Gastrocnemius medialis (tissue), 4 donors: ENCODE results near the gene PAX2. TPM values are rescaled to one million over a fixed set of nuclear protein-coding genes. Genes with fewer than 3 reads are reported as not detected.

ENCODE experiments used
- ATAC-seq, 2 donors: fragments of 150-250 bp; one replicate each; pipeline ENCODE4 v1.9.1; 2016
- DNase-seq, 2 donors: peaks; one replicate each; pipeline ENCODE4 v3.0.0-alpha.2; 2019
- H3K27ac ChIP-seq, 4 donors: fragments of 200-600 bp; sonication (generic); 1 replicate in 1 of 4; 2 replicates in 3 of 4; pipeline ENCODE4 v1.5.1; 2016 to 2018; ENCODE audit warnings: mild to moderate bottlenecking in 2 of 4, moderate library complexity in 1 of 4
- H3K27me3 ChIP-seq, 3 donors: fragments of 200-600 bp; sonication (generic) in 2 of 3; 1 replicate in 1 of 3; 2 replicates in 2 of 3; pipeline versions ENCODE4 v1.5.1 to v1.6.0; 2016 to 2019; ENCODE audit warnings: mild to moderate bottlenecking in 1 of 3, moderate library complexity in 1 of 3
- H3K36me3 ChIP-seq, 2 donors: fragments of 200-600 bp; sonication (generic) in 1 of 2; one replicate each; pipeline ENCODE4 v1.5.1; 2017 to 2018
- H3K4me1 ChIP-seq, 2 donors: fragments of 200-600 bp; sonication (generic) in 1 of 2; one replicate each; pipeline ENCODE4 v1.5.1; 2016 to 2017; ENCODE audit warnings: mild to moderate bottlenecking in 2 of 2
- H3K4me3 ChIP-seq, 4 donors: fragments of 200-600 bp; sonication (generic) in 3 of 4; 1 replicate in 1 of 4; 2 replicates in 3 of 4; pipeline ENCODE4 v1.5.1; 2016 to 2019; ENCODE audit warnings: mild to moderate bottlenecking in 2 of 4
- H3K9me3 ChIP-seq, 3 donors: fragments of 200-600 bp; sonication (generic) in 2 of 3; 1 replicate in 1 of 3; 2 replicates in 2 of 3; pipeline ENCODE4 v1.5.1; 2016 to 2019
- CTCF ChIP-seq, 5 experiments: fragments of 450-650 bp in 3 of 5; fragments of 200-600 bp in 2 of 5; sonication (generic) in 2 of 5; IDR thresholded peaks in 4 of 5; conservative IDR thresholded peaks in 1 of 5; 1 replicate in 4 of 5; 2 replicates in 1 of 5; pipeline ENCODE4 v1.5.1; 2016 to 2019; ENCODE audit warnings: antibody characterized with exemption in 5 of 5, mild to moderate bottlenecking in 3 of 5, moderate library complexity in 3 of 5
- POLR2A ChIP-seq, 2 donors: fragments of 450-650 bp; IDR thresholded peaks; one replicate each; pipeline ENCODE4 v1.6.1; 2017; ENCODE audit warnings: antibody characterized with exemption in 2 of 2, mild to moderate bottlenecking in 2 of 2, moderate library complexity in 2 of 2
- in situ Hi-C, 4 donors: fragments of 200-750 bp; cut with MboI; loops; one replicate each; pipeline versions ENCODE4 v1.15.0 to v1.8.0; 2017; ENCODE audit warnings: low sequenced_read_pairs in 4 of 4
- intact Hi-C: fragments of 100-400 bp; cut with DNase I; formaldehyde crosslinking; loops from one replicate; pipeline ENCODE4 v1.15.1; 2023; ENCODE audit warnings: low total_unique reads
- total RNA-seq, 4 donors: library from RNA; depleted of rRNA; stranded (reverse); fragments of >200 nt; gene quantifications; one replicate each; pipeline versions ENCODE4 v1.1.0 to v1.2.3, GENCODE V29; 2016

The PAX2 gene
- total RNA-seq, 4 donors from 2014 or later, result not detected

- Histone ChIP-seq H3K36me3 (no peaks in the 10 kb centered on the region), H3K27me3 (peaks cover 62 to 90% (median 88%) of the 10 kb centered on the region in 3 donors), H3K4me1 (peaks cover 3 to 22% of the 10 kb centered on the region in 2 donors), H3K4me3 (no peak overlapping the region), H3K9me3 (no peaks in the 10 kb centered on the region), H3K27ac (no peak overlapping the region)
- DNase-seq (no peak), ATAC-seq (no peak)
- TF ChIP-seq CTCF (IDR thresholded peaks at IDR 0.05 in 4 of 5, conservative IDR thresholded peaks at IDR 0.05 in 1 of 5), result no peak
- no peak for TF ChIP-seq POLR2A (IDR thresholded peaks at IDR 0.05)
- in situ Hi-C loops, result no loop called here
- intact Hi-C loops, result no loop called here
Measured at GRCh38 chr10:100825325-100825875, 80.0 kb downstream of the PAX2 start.

GRCh38 chr10:100826031-100826651 lies 80.8 kb downstream of the PAX2 start:
- Histone ChIP-seq H3K4me1 (peaks cover 3 to 22% of the 10 kb centered on the region in 2 donors), H3K27ac (no peak overlapping the region), H3K27me3 (peaks cover 69 to 95% (median 93%) of the 10 kb centered on the region in 3 donors), H3K4me3 (peak overlapping the region in 1 of 4 donors; percentile 57), H3K36me3 (no peaks in the 10 kb centered on the region), H3K9me3 (no peaks in the 10 kb centered on the region)
- TF ChIP-seq POLR2A (IDR thresholded peaks at IDR 0.05) (no peak), CTCF (IDR thresholded peaks at IDR 0.05 in 4 of 5, conservative IDR thresholded peaks at IDR 0.05 in 1 of 5) (no peak)
- in situ Hi-C loops (no loop called here), intact Hi-C loops (no loop called here)
- DNase-seq, result no peak
- ATAC-seq, result no peak

- Histone ChIP-seq H3K4me1 (peaks cover 3 to 22% of the 10 kb centered on the region in 2 donors), H3K9me3 (no peaks in the 10 kb centered on the region), H3K27ac (no peak overlapping the region), H3K36me3 (no peaks in the 10 kb centered on the region), H3K27me3 (peaks cover 74 to 94% (median 94%) of the 10 kb centered on the region in 3 donors), H3K4me3 (peak overlapping the region; percentile 37 to 57 (median 46))
- ATAC-seq (no peak), DNase-seq (no peak)
- intact Hi-C loops, result no loop called here
- TF ChIP-seq POLR2A (IDR thresholded peaks at IDR 0.05) (no peak), CTCF (IDR thresholded peaks at IDR 0.05 in 4 of 5, conservative IDR thresholded peaks at IDR 0.05 in 1 of 5) (no peak)
- in situ Hi-C loops, result no loop called here
Measured at GRCh38 chr10:100826661-100826982, 81.2 kb downstream of the PAX2 start.

- Histone ChIP-seq H3K4me1 (peaks cover 3 to 22% of the 10 kb centered on the region in 2 donors), H3K27ac (no peak overlapping the region), H3K36me3 (no peaks in the 10 kb centered on the region), H3K4me3 (peak overlapping the region; percentile 37 to 57 (median 46)), H3K27me3 (peaks cover 78 to 92% (median 91%) of the 10 kb centered on the region in 3 donors), H3K9me3 (no peaks in the 10 kb centered on the region)
- intact Hi-C loops, result no loop called here
- ATAC-seq, result peak; percentile 13 to 41
- TF ChIP-seq POLR2A (IDR thresholded peaks at IDR 0.05) (no peak), CTCF (IDR thresholded peaks at IDR 0.05 in 4 of 5, conservative IDR thresholded peaks at IDR 0.05 in 1 of 5) (peak in 2 of 5 experiments; percentile 22 to 24)
- DNase-seq, result no peak
- in situ Hi-C loops, result no loop called here
Measured at GRCh38 chr10:100826983-100827818, 81.8 kb downstream of the PAX2 start.
